H1 (cell line): ENCODE data around the gene MBNL2. TPM values are rescaled to one million over a fixed set of nuclear protein-coding genes. Genes with fewer than 3 reads are reported as not detected.

Experiments
- CTCF ChIA-PET: fragments of 300-600 bp; sonication (Branson Sonifier 250); formaldehyde crosslinking; loops from one replicate; lab custom pipeline; 2021; ENCODE audit not compliant: partially characterized antibody; lab: Charles Lee
- POLR2A ChIA-PET: fragments of 300-600 bp; sonication (Branson Sonifier 250); formaldehyde crosslinking; loops from one replicate; lab custom pipeline; 2021; ENCODE audit warnings: inconsistent platforms; ENCODE audit not compliant: partially characterized antibody; lab: Charles Lee
- DNase-seq, 2 experiments: peaks; one replicate each; pipeline versions ENCODE4 v3.0.0 to v3.0.0-alpha.2; 2010 to 2022; ENCODE audit warnings: low spot score in 2 of 2, low read depth in 1 of 2, mixed read lengths in 1 of 2
- FAIRE-seq: peaks from 2 replicates; lab custom pipeline; 2011; peaks lifted over from hg19 to GRCh38; lab: Jason Lieb, UNC
- H2AFZ ChIP-seq: 2 replicates; pipeline ENCODE4 v1.8.1; 2012; ENCODE audit warnings: low read length, inconsistent platforms
- H2AK5ac ChIP-seq: 2 replicates; pipeline ENCODE4 v1.6.1; 2013; ENCODE audit warnings: low read depth, low read length
- H2BK120ac ChIP-seq: replicated peaks from 2 replicates; pipeline ENCODE3; 2013; ENCODE audit warnings: low read depth, low read length, inconsistent platforms
- H2BK12ac ChIP-seq: 2 replicates; pipeline ENCODE4 v1.6.1; 2013; ENCODE audit warnings: low read depth, low read length
- H2BK15ac ChIP-seq: 2 replicates; pipeline ENCODE4 v1.6.1; 2013; ENCODE audit warnings: low read length
- H2BK20ac ChIP-seq: 2 replicates; pipeline ENCODE4 v1.6.1; 2013; ENCODE audit warnings: low read length
- H2BK5ac ChIP-seq: 2 replicates; pipeline ENCODE4 v1.6.1; 2013; ENCODE audit warnings: low read depth, low read length
- H3K14ac ChIP-seq: 2 replicates; pipeline ENCODE4 v1.6.1; 2013; ENCODE audit warnings: inconsistent platforms; ENCODE audit not compliant: insufficient read length
- H3K18ac ChIP-seq: 2 replicates; pipeline ENCODE4 v1.6.1; 2013; ENCODE audit warnings: low read length; ENCODE audit errors: extremely low read depth
- H3K23ac ChIP-seq: 2 replicates; pipeline ENCODE4 v1.6.1; 2013; ENCODE audit warnings: inconsistent platforms; ENCODE audit not compliant: insufficient read length
- H3K23me2 ChIP-seq: 2 replicates; pipeline ENCODE4 v1.6.1; 2013; ENCODE audit warnings: low read depth, low read length
- H3K27ac ChIP-seq: 2 replicates; pipeline ENCODE4 v1.6.1; 2011; ENCODE audit warnings: low read depth, low read length, inconsistent platforms
- H3K27me3 ChIP-seq, 4 experiments: replicated peaks in 1 of 4; 1 replicate in 1 of 4; 2 replicates in 3 of 4; pipeline versions ENCODE4 v1.6.1 to v1.8.1; 2011 to 2013; ENCODE audit warnings: low read length in 3 of 4, mild to moderate bottlenecking in 3 of 4, inconsistent platforms in 2 of 4, mixed read lengths in 2 of 4, moderate library complexity in 1 of 4; ENCODE audit not compliant: control insufficient read depth in 3 of 4, insufficient read depth in 3 of 4; ENCODE audit errors: extremely low read depth in 1 of 4
- H3K36me3 ChIP-seq, 4 experiments: 2 replicates each; pipeline versions ENCODE4 v1.6.1 to v1.8.1; 2011 to 2013; ENCODE audit warnings: mild to moderate bottlenecking in 4 of 4, low read length in 3 of 4, moderate library complexity in 2 of 4, control low read depth in 1 of 4, inconsistent platforms in 1 of 4; ENCODE audit not compliant: insufficient read depth in 4 of 4, control insufficient read depth in 2 of 4
- H3K4ac ChIP-seq: replicated peaks from 2 replicates; pipeline ENCODE3; 2013; ENCODE audit warnings: low read length, low read depth, mixed read lengths, inconsistent platforms; ENCODE audit not compliant: insufficient read length
- H3K4me1 ChIP-seq, 4 experiments: replicated peaks in 1 of 4; 1 replicate in 1 of 4; 2 replicates in 3 of 4; pipeline versions ENCODE4 v1.6.1 to v1.8.1; 2011 to 2013; ENCODE audit warnings: low read length in 3 of 4, inconsistent platforms in 2 of 4, mixed read lengths in 1 of 4; ENCODE audit not compliant: insufficient read depth in 4 of 4, control insufficient read depth in 3 of 4
- H3K4me2 ChIP-seq, 2 experiments: 2 replicates each; pipeline versions ENCODE4 v1.6.1 to v1.8.1; 2011 to 2013; ENCODE audit warnings: low read depth in 2 of 2, low read length in 2 of 2, control low read depth in 1 of 2, inconsistent platforms in 1 of 2, mild to moderate bottlenecking in 1 of 2; ENCODE audit not compliant: insufficient read depth in 1 of 2
- H3K4me3 ChIP-seq, 4 experiments: fragments of 200-600, 300-600 bp in 1 of 4; sonication (generic), shearing (Covaris generic), sonication (Bioruptor Twin) in 1 of 4; 2 replicates each; pipeline versions ENCODE4 v1.5.1 to v1.8.1; 2011 to 2016; ENCODE audit warnings: low read length in 4 of 4, low read depth in 3 of 4, control low read depth in 2 of 4, inconsistent platforms in 2 of 4, mild to moderate bottlenecking in 2 of 4, mixed read lengths in 1 of 4, moderate library complexity in 1 of 4; ENCODE audit not compliant: insufficient read depth in 2 of 4; ENCODE audit errors: extremely low read depth in 1 of 4
- H3K56ac ChIP-seq: replicated peaks from 2 replicates; pipeline ENCODE3; 2013; ENCODE audit warnings: low read depth, mild to moderate bottlenecking, mixed read lengths, low read length, inconsistent platforms; ENCODE audit not compliant: insufficient read length
- H3K79me1 ChIP-seq: 2 replicates; pipeline ENCODE4 v1.6.1; 2013; ENCODE audit warnings: low read depth, low read length, control low read depth
- H3K79me2 ChIP-seq, 2 experiments: 2 replicates each; pipeline versions ENCODE4 v1.6.1 to v1.8.1; 2012 to 2013; ENCODE audit warnings: low read length in 2 of 2, mild to moderate bottlenecking in 2 of 2, inconsistent platforms in 1 of 2; ENCODE audit not compliant: insufficient read depth in 2 of 2, control insufficient read depth in 1 of 2
- H3K9ac ChIP-seq, 4 experiments: replicated peaks in 1 of 4; 1 replicate in 1 of 4; 2 replicates in 3 of 4; pipeline versions ENCODE4 v1.6.1 to v1.8.1; 2011 to 2013; ENCODE audit warnings: low read depth in 3 of 4, low read length in 3 of 4, control low read depth in 2 of 4, mild to moderate bottlenecking in 2 of 4, moderate library complexity in 2 of 4, inconsistent platforms in 1 of 4; ENCODE audit errors: extremely low read depth in 1 of 4
- H3K9me3 ChIP-seq, 2 experiments: 2 replicates each; pipeline versions ENCODE4 v1.6.1 to v1.8.1; 2012 to 2013; ENCODE audit warnings: mild to moderate bottlenecking in 2 of 2, moderate library complexity in 2 of 2, control low read depth in 1 of 2, inconsistent platforms in 1 of 2, low read depth in 1 of 2, low read length in 1 of 2, mixed read lengths in 1 of 2; ENCODE audit not compliant: insufficient read depth in 2 of 2
- H4K20me1 ChIP-seq, 2 experiments: replicated peaks in 1 of 2; 2 replicates each; pipeline versions ENCODE3 to v1.8.1; 2011 to 2013; ENCODE audit warnings: inconsistent platforms in 2 of 2, low read length in 2 of 2, mild to moderate bottlenecking in 1 of 2; ENCODE audit not compliant: insufficient read depth in 2 of 2, control insufficient read depth in 1 of 2
- H4K5ac ChIP-seq: 2 replicates; pipeline ENCODE4 v1.6.1; 2013; ENCODE audit warnings: low read length, low read depth, mixed read lengths, inconsistent platforms; ENCODE audit not compliant: insufficient read length
- H4K8ac ChIP-seq: 2 replicates; pipeline ENCODE4 v1.8.0; 2013; ENCODE audit warnings: mild to moderate bottlenecking, moderate library complexity, low read length, inconsistent platforms; ENCODE audit not compliant: insufficient read depth; ENCODE audit errors: extremely low read depth
- H4K91ac ChIP-seq: replicated peaks from 2 replicates; pipeline ENCODE3; 2013; ENCODE audit warnings: low read length, mixed read lengths, inconsistent platforms; ENCODE audit not compliant: insufficient read length
- BRCA1 ChIP-seq: IDR thresholded peaks from 2 replicates; pipeline ENCODE4 v1.6.1; 2012; ENCODE audit warnings: low read depth, low read length, improper control_type of control experiment
- CBX8 ChIP-seq: fragments of 300-800, 300-1000 bp; sonication (generic); IDR thresholded peaks from 2 replicates; pipeline ENCODE4 v1.7.1; 2016; ENCODE audit warnings: low read depth, low read length, borderline replicate concordance
- CEBPB ChIP-seq: IDR thresholded peaks from 2 replicates; pipeline ENCODE4 v1.6.1; 2012; ENCODE audit warnings: low read depth, low read length
- GTF2F1 ChIP-seq: IDR thresholded peaks from 2 replicates; pipeline ENCODE4 v1.6.1; 2012; ENCODE audit warnings: low read depth, low read length, improper control_type of control experiment, borderline replicate concordance
- JUN ChIP-seq: IDR thresholded peaks from 2 replicates; pipeline ENCODE4 v1.6.1; 2011; ENCODE audit warnings: low read depth, mild to moderate bottlenecking, improper control_type of control experiment, low read length
- KDM1A ChIP-seq: fragments of 200-600, 300-600 bp; sonication (generic); IDR thresholded peaks from 2 replicates; pipeline ENCODE4 v1.7.1; 2016; ENCODE audit warnings: mild to moderate bottlenecking, low read length, borderline replicate concordance
- KDM4A ChIP-seq: IDR thresholded peaks from one replicate; pipeline ENCODE4 v1.7.1; 2012; ENCODE audit warnings: low read depth, mild to moderate bottlenecking, moderate library complexity, low read length, inconsistent platforms; ENCODE audit not compliant: severe bottlenecking
- MAX ChIP-seq: IDR thresholded peaks from 2 replicates; pipeline ENCODE4 v1.6.1; 2012; ENCODE audit warnings: inconsistent platforms
- NANOG ChIP-seq: IDR thresholded peaks from 2 replicates; pipeline ENCODE4 v1.6.1; 2011; ENCODE audit warnings: low read length, low read depth, mild to moderate bottlenecking, inconsistent platforms; ENCODE audit not compliant: insufficient read depth, poor library complexity, severe bottlenecking
- SP2 ChIP-seq: IDR thresholded peaks from 2 replicates; pipeline ENCODE4 v1.6.1; 2012; ENCODE audit warnings: mild to moderate bottlenecking, low read length, inconsistent platforms
- TAF1 ChIP-seq: IDR thresholded peaks from 2 replicates; pipeline ENCODE4 v1.6.1; 2011; ENCODE audit warnings: mild to moderate bottlenecking, low read depth, low read length
- WGBS, 2 experiments: shearing (Covaris generic) in 1 of 2; methylation state at CpG; one replicate each; pipeline versions ENCODE4 v1.1.6 to v1.1.7; 2013 to 2015; ENCODE audit warnings: low lambda C conversion rate in 2 of 2, mixed read lengths in 2 of 2, inconsistent platforms in 1 of 2, low coverage in 1 of 2, missing lambda C conversion rate in 1 of 2; ENCODE audit not compliant: insufficient replicate concordance in 2 of 2, insufficient coverage in 1 of 2, insufficient read length in 1 of 2; ENCODE audit errors: extremely low coverage in 1 of 2, missing lambda C conversion rate in 1 of 2; 5-methylcytosine and 5-hydroxymethylcytosine counted together
- polyA plus RNA-seq, 7 experiments: library from polyadenylated mRNA; depleted of rRNA in 3 of 7; stranded (reverse) in 5 of 7; unstranded in 2 of 7; fragments of >200 nt in 5 of 7; fragments of 200-250 nt in 2 of 7; gene quantifications; 1 replicate in 5 of 7; 2 replicates in 1 of 7; 4 replicates in 1 of 7; pipeline versions ENCODE4 v1.2.1 to v1.2.3, GENCODE V29; 2011 to 2013; ENCODE audit warnings: missing spikeins in 2 of 7, mixed read lengths in 2 of 7
- total RNA-seq: library from RNA; stranded (reverse); fragmentation: NEBNext Ultra II Directional; extraction: Animal tissue kit (Norgen Biotek cat#: 25700); gene quantifications from 2 replicates; pipeline ENCODE4 v1.2.1, GENCODE V29; 2021

MBNL2 gene
- total and polyA plus RNA-seq, 2 of the 8 experiments (the other 6 are each of a cell fraction or from before 2014, with no cell fraction given) = 1.0 to 2.6 TPM

- H3K79me1 ChIP-seq = no peaks in the 10 kb centered on the region
- CTCF ChIA-PET = no interaction called here
- H2BK20ac ChIP-seq = no peak overlapping the region
- no peak overlapping the region for H3K4me3 ChIP-seq
- no peak overlapping the region for H2AFZ ChIP-seq
- H4K20me1 ChIP-seq = no peaks in the 10 kb centered on the region
- no peak overlapping the region for H3K23ac ChIP-seq
- no peaks in the 10 kb centered on the region for H3K23me2 ChIP-seq
- H3K4ac ChIP-seq = no peak overlapping the region
- H3K36me3 ChIP-seq = no peaks in the 10 kb centered on the region
- H4K91ac ChIP-seq = no peak overlapping the region
- DNase-seq (no peak), FAIRE-seq (no peak)
- H3K9me3 ChIP-seq = no peaks in the 10 kb centered on the region
- no peak overlapping the region for H2BK5ac ChIP-seq
- H3K9ac ChIP-seq = no peak overlapping the region
- no peaks in the 10 kb centered on the region for H3K27me3 ChIP-seq
- H2AK5ac ChIP-seq = no peak overlapping the region
- H4K5ac ChIP-seq = no peak overlapping the region
- H3K14ac ChIP-seq = no peak overlapping the region
- POLR2A ChIA-PET = no interaction called here
- no peak overlapping the region for H3K18ac ChIP-seq
- 96% methylated on average over 5 of the region's 5 CpGs; no CpG with 5 or more reads in 1 of the 2 experiments for WGBS, 2 experiments
- TF ChIP-seq CEBPB = no peak
- TF ChIP-seq BRCA1 = no peak
- TF ChIP-seq KDM1A = no peak
- no peak for TF ChIP-seq KDM4A
- TF ChIP-seq SP2 = no peak
- no peak for TF ChIP-seq TAF1
- no peak for TF ChIP-seq NANOG
- TF ChIP-seq MAX = no peak
- no peak for TF ChIP-seq CBX8
- no peak for TF ChIP-seq JUN
- no peak for TF ChIP-seq GTF2F1
- no peaks in the 10 kb centered on the region for H3K79me2 ChIP-seq
- no peak overlapping the region for H2BK15ac ChIP-seq
- no peak overlapping the region for H3K4me2 ChIP-seq
- no peak overlapping the region for H3K27ac ChIP-seq
- H3K56ac ChIP-seq = no peak overlapping the region
- no peak overlapping the region for H4K8ac ChIP-seq
- no peak overlapping the region for H2BK12ac ChIP-seq
- H2BK120ac ChIP-seq = no peak overlapping the region
- H3K4me1 ChIP-seq = no peaks in the 10 kb centered on the region
These were observed 160.1 kb downstream of the MBNL2 start for GRCh38 chr13:97382276-97382675.
